ENCODE measurements around the gene MT1M.

- TF ChIP-seq, protein P1, sequence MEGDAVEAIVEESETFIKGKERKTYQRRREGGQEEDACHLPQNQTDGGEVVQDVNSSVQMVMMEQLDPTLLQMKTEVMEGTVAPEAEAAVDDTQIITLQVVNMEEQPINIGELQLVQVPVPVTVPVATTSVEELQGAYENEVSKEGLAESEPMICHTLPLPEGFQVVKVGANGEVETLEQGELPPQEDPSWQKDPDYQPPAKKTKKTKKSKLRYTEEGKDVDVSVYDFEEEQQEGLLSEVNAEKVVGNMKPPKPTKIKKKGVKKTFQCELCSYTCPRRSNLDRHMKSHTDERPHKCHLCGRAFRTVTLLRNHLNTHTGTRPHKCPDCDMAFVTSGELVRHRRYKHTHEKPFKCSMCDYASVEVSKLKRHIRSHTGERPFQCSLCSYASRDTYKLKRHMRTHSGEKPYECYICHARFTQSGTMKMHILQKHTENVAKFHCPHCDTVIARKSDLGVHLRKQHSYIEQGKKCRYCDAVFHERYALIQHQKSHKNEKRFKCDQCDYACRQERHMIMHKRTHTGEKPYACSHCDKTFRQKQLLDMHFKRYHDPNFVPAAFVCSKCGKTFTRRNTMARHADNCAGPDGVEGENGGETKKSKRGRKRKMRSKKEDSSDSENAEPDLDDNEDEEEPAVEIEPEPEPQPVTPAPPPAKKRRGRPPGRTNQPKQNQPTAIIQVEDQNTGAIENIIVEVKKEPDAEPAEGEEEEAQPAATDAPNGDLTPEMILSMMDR (conservative IDR thresholded peaks at IDR 0.05; ENCODE audit: low read depth, low read length): no peak
- TF ChIP-seq EZH2 (IDR thresholded peaks at IDR 0.05; ENCODE audit: borderline replicate concordance, low read depth, low read length, poor library complexity, severe bottlenecking): no peak
Measured at GRCh38 chr16:56631832-56632155, 665 bp upstream of the MT1M start.
